ENCODE measurements around the gene CNNM2.
"Not testable (repeated sequence)": the region's sequence is repeated elsewhere in the genome, so short reads cannot be mapped to it uniquely, and the experiment has no call there.

CNNM2 gene

DNA sequence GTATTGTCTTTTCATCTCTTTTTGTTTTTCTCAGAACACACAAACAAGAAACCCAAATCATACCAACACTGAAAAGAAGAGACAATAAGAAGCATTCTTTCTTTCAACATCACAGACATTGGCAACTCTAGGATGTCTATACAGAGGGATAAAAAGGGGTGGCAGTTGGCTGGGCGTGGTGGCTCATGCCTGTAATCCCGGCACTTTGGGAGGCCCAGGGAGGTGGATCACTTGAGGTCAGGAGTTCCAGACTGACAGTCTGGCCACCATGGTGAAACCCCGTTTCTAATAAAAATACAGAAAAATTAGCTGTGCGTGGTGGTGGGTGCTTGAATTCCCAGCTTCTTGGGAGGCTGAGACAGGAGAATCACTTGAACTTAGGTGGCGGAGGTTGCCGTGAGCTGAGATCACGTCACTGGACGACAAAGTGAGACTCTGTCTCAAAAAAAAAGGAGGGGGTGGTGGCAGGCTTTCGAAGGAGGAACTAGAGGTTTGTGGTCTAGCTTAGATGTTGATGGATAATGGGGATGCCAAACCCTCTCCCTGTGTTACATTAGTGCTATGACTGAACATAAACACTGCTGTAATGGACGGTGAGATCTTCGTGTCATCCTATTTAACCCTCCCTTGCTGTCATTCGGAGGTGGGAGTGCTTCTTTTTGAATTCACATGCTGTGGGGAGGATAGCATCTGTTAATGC lies 9.4 kb downstream of the CNNM2 start:
- no peak for DNase-seq

DNA sequence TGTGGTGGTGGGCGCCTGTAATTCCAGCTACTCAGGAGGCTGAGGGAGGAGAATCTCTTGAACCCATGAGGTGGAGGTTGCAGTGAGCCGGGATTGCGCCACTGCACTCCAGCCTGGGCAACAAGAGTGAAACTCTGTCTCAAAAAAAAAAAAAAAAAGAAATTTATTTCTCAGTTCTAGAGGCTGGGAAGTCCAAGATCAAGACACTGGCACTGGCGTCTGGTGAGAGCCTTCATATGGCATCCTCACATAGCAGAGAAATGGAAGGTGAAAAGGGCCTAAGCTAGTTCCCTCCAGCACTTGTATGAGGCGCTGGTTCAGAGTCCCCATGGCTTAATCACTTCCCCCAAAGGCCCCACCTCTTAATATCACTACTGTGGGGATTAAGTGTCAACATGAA lies 10.3 kb downstream of the CNNM2 start:
- not testable (repeated sequence) for DNase-seq

DNA sequence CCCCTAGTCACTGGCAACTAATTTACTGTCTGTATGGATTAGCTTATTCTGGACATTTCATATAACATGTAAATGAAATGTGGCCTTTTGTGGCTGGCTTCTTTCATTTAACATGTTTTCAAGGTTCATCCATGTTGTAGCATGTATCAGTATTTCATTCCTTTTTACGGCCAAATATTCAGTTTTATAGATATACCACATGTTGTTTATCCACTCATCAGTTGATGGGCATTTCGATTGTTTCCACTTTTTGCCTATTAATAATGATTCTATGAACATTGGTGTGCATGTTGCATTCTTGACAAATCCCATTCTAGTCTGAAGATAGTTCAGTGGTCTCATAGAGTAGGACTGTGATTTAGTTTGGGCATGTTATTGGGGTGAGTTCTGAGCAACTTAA lies 12.6 kb downstream of the CNNM2 start:
- DNase-seq, result no peak

DNA sequence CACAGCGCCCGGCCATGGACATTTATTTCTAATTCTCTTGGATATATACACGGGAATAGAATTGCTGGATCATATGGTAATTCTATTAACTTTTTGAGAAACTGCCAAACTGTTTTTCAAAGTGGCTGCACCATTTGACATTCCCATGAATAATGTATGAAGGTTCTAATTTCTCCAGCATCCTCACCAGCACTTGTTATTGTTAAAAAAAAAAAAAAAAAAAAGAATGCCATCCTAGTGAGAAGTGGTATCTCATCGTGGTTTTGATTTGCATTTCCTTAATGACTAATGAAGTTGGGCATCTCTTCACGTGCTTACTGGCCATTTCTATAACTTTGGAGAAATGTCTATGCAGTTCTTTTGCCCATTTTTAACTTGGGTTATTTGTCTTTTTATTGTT lies 13.5 kb downstream of the CNNM2 start:
- DNase-seq, result no peak

DNA sequence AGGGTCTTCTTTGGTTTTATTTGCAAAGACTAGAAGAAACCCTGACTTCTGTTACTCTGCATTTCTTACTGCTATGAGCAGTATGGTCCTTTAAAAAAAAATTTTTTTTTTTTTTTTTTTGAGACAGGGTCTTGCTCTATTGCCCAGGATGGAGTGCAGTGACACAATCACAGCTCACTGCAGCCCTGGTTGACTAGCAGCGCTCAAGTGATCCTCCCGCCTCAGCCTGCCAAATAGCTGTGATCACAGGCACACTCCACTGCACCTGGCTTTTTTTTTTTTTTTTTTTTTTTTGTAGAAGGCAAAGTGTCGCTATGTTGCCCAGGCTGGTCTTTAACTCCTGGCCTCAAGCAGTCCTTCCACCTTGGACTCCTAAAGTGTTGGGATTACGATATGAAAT lies 17.4 kb downstream of the CNNM2 start:
- DNase-seq, result no peak

- DNase-seq, result no peak
Observed at GRCh38 chr10:102935939-102936605, 18.0 kb downstream of the CNNM2 start.

DNA sequence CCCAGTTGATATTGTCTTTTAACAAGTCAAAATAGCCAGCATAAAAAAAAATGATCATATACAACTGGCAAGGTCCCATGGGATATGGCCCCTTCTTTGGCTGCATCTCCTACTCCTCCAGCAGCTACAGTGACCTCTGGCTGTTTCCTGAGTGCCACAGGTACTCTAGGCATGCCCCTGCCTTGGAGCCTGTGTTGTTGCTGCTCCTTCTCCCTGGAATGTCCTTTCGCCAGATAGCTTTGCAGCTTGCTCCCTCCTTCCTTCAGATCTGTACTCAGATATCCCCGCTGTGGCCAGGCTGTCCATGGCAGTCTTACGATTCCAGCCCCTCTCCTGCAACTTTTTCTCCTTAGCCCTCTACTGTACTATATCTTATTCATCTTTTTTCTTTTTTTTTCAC lies 23.3 kb downstream of the CNNM2 start:
- no peak for DNase-seq

DNA sequence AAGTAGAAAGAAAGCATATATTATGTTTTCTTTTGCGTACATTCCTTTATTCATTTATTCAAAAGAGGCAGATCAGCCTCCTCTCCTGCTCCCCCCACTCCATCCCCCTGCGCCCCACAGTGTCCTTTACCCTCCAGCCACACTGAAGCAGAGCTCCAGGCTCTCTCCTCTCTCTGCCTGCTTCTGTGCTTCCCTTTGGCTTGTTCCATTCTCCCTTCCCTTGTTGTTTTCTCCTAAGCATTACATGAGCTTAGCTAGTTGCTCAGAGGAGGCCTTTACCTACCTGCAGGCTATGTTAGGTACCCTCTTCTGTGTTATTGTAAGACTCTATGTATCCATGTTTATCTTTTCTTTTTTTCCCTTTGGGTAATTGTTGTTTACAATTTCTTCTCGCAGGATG lies 27.4 kb downstream of the CNNM2 start:
- no peak for DNase-seq

DNA sequence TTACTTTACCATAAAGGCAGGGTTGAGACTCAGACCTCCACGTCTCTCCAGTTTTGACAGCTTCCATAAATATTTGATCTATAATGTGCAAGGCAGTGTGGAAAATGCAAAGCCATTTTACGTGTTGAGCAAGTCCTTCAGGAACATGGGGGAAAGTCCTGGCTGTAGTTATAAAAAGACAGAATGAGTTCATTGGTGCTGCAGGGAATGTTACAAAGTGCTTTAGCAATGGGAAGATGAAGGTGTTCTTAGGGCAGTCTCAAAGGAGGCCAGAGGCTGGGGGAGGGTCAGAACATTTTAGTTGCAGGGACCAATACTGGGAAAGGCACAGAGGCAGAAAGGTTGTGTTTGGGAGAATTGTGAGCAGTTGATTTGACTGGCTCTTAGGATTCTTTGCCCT lies 27.9 kb downstream of the CNNM2 start:
- DNase-seq, result no peak

DNA sequence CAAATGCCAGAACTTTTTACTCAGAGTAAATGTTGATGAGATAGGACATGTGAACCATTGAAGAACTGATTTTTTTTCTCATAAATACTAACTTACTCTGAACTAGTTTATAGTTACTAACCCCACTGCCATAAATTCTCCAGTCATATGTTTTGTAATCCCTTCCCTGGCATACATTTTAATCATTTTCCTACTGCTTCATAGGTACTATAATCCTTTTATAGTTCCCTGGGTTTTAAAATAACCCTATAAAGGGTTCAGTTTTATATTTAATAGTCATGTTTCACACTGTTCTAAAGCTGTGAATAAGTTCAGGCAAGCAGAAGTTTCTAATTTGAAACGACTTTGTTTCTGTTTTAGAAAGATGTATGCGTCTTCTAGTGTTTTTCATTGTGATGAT lies 28.9 kb downstream of the CNNM2 start:
- no peak for DNase-seq

DNA sequence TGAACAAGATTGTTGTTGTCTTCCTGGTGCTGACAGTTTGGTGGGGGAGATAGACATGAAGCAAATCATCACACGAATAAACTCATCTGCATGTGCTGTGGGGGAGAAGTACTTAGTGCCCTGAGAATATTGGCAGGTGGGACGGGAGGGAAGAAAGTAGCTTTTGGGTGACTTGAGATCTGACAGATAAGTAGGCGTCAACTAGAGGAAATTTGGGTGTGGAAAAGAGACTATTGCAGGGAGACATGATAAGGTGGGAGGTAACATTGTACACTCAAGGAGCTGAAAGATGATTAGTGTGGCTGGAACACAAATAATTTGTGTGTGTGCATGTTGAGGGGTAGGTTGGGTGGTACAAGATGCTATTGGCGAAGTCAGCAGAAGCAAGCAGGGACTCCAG lies 30.1 kb downstream of the CNNM2 start:
- no peak for DNase-seq

DNA sequence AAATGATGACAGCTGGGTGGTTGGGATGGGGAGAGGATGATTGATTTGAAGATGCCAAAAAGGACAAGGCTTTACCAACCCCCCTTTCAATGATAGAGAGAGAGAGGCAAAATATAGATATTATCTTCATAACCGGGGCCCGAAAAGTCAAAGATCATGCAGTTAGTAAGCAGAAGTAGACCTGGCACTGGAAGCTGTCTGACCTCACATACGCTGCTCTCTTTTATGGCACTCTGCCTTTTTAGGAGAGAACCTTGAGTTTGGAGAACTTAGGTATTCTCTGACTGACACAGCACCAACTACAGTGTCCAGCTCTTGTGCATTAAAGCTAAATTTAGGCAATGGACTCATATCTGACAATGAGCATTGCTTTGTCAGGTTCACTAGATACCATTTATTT lies 30.7 kb downstream of the CNNM2 start:
- no peak for DNase-seq

- DNase-seq, result no peak
Observed at GRCh38 chr10:102949916-102950315, 31.8 kb downstream of the CNNM2 start.

GRCh38 chr10:102951316-102951715 lies 33.2 kb downstream of the CNNM2 start:
- no peak for DNase-seq

DNA sequence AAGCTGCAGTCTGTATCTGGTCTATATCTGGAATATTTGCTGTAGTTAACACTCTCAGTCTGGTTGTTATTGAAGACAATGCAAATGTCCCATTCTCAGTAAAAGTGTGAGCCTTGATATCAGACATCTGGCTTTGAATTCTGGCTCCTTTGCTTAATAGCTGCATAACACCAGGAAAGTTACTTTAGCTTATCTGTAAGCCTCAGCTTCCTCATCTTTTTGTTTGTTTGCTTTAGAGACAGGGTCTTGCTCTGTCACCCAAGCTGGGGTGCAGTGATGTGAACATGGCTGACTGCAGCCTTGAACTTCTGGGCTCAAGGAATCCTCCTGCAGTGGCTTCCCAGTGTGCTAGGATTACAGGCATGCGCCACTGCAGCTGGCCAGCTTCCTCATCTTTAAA lies 41.3 kb downstream of the CNNM2 start:
- DNase-seq, result no peak

DNA sequence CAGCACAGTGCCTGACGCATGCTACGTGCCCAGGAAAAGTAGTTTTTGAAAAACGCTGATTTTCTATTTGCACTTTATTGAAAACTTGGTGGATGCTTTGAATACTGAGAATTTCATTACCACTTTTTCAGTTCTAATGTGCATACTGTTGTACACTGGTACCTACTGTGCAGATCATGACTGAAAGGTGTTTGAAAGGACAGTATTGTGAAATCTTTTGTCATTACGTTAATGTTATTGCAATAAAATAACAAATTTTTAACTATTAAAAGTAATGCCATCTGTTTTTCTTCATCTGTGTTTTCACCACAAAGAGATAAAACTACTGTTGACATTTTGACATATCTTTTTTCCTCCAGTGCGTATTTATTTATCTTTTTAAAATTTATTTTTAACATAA lies 42.1 kb downstream of the CNNM2 start:
- no peak for DNase-seq

- no peak for DNase-seq
Observed at GRCh38 chr10:102962267-102962666, 44.2 kb downstream of the CNNM2 start.

- no peak for DNase-seq
Observed at GRCh38 chr10:102962951-102963755, 45.1 kb downstream of the CNNM2 start.

DNA sequence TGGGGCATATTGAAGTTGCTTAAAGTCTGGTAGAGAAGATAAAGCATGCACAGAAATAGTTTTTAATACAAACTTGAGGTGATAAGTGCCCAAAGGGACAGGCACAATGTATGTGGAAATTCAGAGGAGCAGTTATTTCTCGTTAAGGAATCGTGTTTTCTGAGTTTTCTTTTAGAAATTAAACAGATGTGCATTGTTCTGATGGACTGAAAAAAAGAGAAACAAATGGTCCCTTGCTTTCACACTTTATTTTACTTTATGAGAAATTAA lies 45.6 kb downstream of the CNNM2 start:
- no peak for DNase-seq

- not testable (repeated sequence) for DNase-seq
Observed at GRCh38 chr10:102964064-102964463, 46.0 kb downstream of the CNNM2 start.

- no peak for DNase-seq
Observed at GRCh38 chr10:102964713-102965112, 46.6 kb downstream of the CNNM2 start.

GRCh38 chr10:102965311-102965851 lies 47.3 kb downstream of the CNNM2 start:
- no peak for DNase-seq

DNA sequence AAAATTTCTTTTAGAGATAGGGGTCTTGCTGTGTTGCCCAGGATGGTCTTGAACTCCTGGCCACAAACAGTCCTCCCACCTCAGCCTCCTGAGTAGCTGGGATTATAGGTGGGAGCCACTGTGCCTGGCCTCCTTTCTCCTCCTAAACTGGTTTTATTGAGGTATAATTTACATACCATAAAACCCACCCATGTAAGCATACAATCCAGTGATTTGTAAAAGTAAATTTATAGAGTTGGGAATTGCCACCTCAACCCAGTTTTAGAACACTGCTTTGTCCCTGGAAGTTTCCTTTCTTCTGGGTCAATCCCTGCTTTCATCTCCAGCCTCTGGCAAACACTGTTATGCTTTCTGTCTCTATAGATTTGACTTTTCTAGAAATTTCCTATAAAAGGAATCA lies 49.0 kb downstream of the CNNM2 start:
- DNase-seq, result no peak
